KMS-11 (cell line): ENCODE data around the gene MRFAP1.

Experiments
- H2AFZ ChIP-seq: fragments of 200-600 bp; sonication (generic); 2 replicates; pipeline ENCODE4 v1.6.1; 2016; ENCODE audit warnings: antibody characterized with exemption, mixed run types, low read depth
- H3K27ac ChIP-seq: fragments of 200-600 bp; sonication (generic); 2 replicates; pipeline ENCODE4 v1.6.1; 2016; ENCODE audit warnings: mild to moderate bottlenecking, mixed run types
- H3K27me3 ChIP-seq: fragments of 200-600 bp; sonication (generic); 2 replicates; pipeline ENCODE4 v1.6.1; 2017; ENCODE audit warnings: mild to moderate bottlenecking, low read depth, mixed run types, moderate library complexity; ENCODE audit not compliant: insufficient read depth
- H3K36me3 ChIP-seq: fragments of 200-600 bp; sonication (generic); 2 replicates; pipeline ENCODE4 v1.6.1; 2017; ENCODE audit warnings: mild to moderate bottlenecking, mixed run types; ENCODE audit not compliant: insufficient read depth
- H3K4me1 ChIP-seq: fragments of 200-600 bp; sonication (generic); 2 replicates; pipeline ENCODE4 v1.6.1; 2016; ENCODE audit warnings: mild to moderate bottlenecking, low read depth, mixed run types; ENCODE audit not compliant: poor library complexity, severe bottlenecking
- H3K4me2 ChIP-seq: fragments of 200-600 bp; sonication (generic); 2 replicates; pipeline ENCODE4 v1.7.0; 2016; ENCODE audit warnings: mild to moderate bottlenecking, mixed run types
- H3K4me3 ChIP-seq: fragments of 200-600 bp; sonication (generic); IDR thresholded peaks from 2 replicates; pipeline ENCODE4 v1.6.1; 2017; ENCODE audit warnings: low read depth, low read length, mixed read lengths; ENCODE audit not compliant: insufficient read depth
- H3K79me2 ChIP-seq: fragments of 200-600 bp; sonication (generic); 2 replicates; pipeline ENCODE4 v1.6.1; 2016; ENCODE audit warnings: low read depth, mixed run types; ENCODE audit not compliant: insufficient read depth
- H3K9ac ChIP-seq: fragments of 200-600 bp; sonication (generic); 2 replicates; pipeline ENCODE4 v1.6.1; 2016; ENCODE audit warnings: mild to moderate bottlenecking, mixed run types
- H4K20me1 ChIP-seq: fragments of 200-600 bp; sonication (generic); 2 replicates; pipeline ENCODE4 v1.6.1; 2016; ENCODE audit warnings: mild to moderate bottlenecking, mixed run types; ENCODE audit not compliant: insufficient read depth
- CTCF ChIP-seq: fragments of 200-600 bp; sonication (generic); conservative IDR thresholded peaks from 2 replicates; pipeline ENCODE4 v1.6.1; 2017; ENCODE audit warnings: low read depth, mild to moderate bottlenecking, antibody characterized with exemption, low read length, moderate library complexity, mixed read lengths

The MRFAP1 gene

GRCh38 chr4:6687947-6688878, 47.7 kb downstream of the MRFAP1 start:
- Histone ChIP-seq H4K20me1 (no peaks in the 10 kb centered on the region), H3K36me3 (no peaks in the 10 kb centered on the region), H3K9ac (no peak overlapping the region), H3K4me3 (no peak overlapping the region), H3K4me1 (peaks cover 5% of the 10 kb centered on the region), H2AFZ (no peak overlapping the region), H3K27me3 (no peaks in the 10 kb centered on the region), H3K27ac (no peak overlapping the region), H3K79me2 (no peaks in the 10 kb centered on the region), H3K4me2 (no peak overlapping the region)
- TF ChIP-seq CTCF = no peak

- H3K27me3 ChIP-seq = no peaks in the 10 kb centered on the region
- no peak overlapping the region for H2AFZ ChIP-seq
- H3K4me3 ChIP-seq = no peak overlapping the region
- H3K27ac ChIP-seq = no peak overlapping the region
- TF ChIP-seq CTCF = no peak
- H3K4me2 ChIP-seq = no peak overlapping the region
- H3K79me2 ChIP-seq = no peaks in the 10 kb centered on the region
- peaks cover 5% of the 10 kb centered on the region for H3K4me1 ChIP-seq
- no peaks in the 10 kb centered on the region for H4K20me1 ChIP-seq
- no peaks in the 10 kb centered on the region for H3K36me3 ChIP-seq
- H3K9ac ChIP-seq = no peak overlapping the region
Observed at GRCh38 chr4:6688879-6689505, 48.5 kb downstream of the MRFAP1 start.

GRCh38 chr4:6689506-6689960, 49.0 kb downstream of the MRFAP1 start:
- Histone ChIP-seq H3K4me1 (peaks cover 5% of the 10 kb centered on the region), H3K36me3 (no peaks in the 10 kb centered on the region), H3K27ac (no peak overlapping the region), H3K27me3 (no peaks in the 10 kb centered on the region), H3K4me2 (no peak overlapping the region), H4K20me1 (no peaks in the 10 kb centered on the region), H3K4me3 (no peak overlapping the region), H2AFZ (no peak overlapping the region), H3K79me2 (no peaks in the 10 kb centered on the region), H3K9ac (no peak overlapping the region)
- no peak for TF ChIP-seq CTCF
